Astrocyte of the spinal cord (primary cell): ENCODE data around the gene PYDC2.

Experiments
- DNase-seq: peaks from one replicate; pipeline ENCODE4 v3.0.0; 2011; ENCODE audit warnings: low read depth, low spot score
- H3K4me3 ChIP-seq: 2 replicates; pipeline ENCODE4 v1.5.1; 2011; ENCODE audit warnings: low read depth, mild to moderate bottlenecking, low read length, moderate library complexity
- CTCF ChIP-seq: IDR thresholded peaks from 2 replicates; pipeline ENCODE4 v1.5.1; 2012; ENCODE audit warnings: low read depth, mild to moderate bottlenecking, low read length, inconsistent platforms
- in situ Hi-C: cut with HindIII; loops from 2 replicates; pipeline ENCODE4 v1.10.0; 2017; ENCODE audit warnings: low sequenced_read_pairs

Gene PYDC2

DNA sequence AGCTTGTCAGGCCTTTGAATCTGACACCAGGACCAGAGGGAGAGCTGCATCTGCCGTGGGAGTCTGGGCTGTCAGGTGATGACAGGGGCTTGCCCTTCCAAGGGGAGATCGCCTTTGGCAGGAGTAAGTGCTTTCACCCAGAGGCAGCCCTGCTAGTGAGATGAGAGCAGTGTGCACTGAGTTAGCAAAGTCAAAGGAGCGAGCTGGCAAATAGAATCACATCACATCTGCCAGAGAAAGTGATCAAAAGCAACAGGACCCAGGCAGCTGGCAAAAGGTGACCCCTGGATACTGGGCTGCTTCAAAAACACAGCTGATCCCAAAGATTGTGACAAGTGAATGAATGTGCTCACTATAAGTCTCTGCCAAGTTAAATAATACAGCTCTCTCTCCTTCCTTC lies 36.1 kb upstream of the PYDC2 start:
- H3K4me3 ChIP-seq, result no peak overlapping the region
- no peak for TF ChIP-seq CTCF
- no peak for DNase-seq
- in situ Hi-C loops, result no loop called here

DNA sequence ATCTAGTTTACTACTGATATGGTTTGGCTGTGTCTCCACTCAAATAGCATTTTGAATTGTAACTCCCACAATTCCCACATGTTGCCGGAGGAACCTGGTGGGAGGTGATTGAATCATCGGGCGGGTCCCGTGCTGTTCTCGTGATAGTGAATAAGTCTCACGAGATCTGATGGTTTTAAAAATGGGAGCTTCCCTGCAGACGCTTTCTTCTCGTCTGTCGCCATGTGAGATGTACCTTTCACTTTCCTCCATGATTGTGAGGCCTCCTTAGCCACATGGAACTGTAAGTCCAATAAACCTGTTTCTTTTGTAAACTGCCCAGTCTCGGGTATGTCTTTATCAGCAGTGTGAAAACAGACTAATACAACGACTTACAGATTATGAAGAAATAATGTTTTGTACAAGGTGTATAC lies 35.6 kb upstream of the PYDC2 start:
- in situ Hi-C loops, result no loop called here
- TF ChIP-seq CTCF, result no peak
- DNase-seq, result no peak
- no peak overlapping the region for H3K4me3 ChIP-seq

DNA sequence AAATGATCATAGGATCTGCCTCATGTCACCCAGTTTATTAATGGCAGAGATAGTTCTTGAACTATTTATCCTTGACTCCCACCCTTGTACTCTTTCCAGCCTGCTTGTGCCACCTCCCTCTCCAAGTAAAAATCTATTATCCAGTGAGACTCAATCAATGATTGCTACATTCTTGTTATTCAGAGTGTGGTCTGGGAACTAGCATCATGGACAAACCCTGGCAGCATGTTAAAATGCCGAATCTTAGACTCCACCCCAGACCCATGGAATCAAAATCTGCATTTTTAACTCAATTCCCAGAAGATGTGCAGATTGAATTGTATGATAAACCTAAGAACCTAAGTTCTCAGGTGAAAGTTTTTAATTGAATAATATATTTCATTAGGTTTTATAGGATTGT lies 34.7 kb upstream of the PYDC2 start:
- in situ Hi-C loops, result no loop called here
- TF ChIP-seq CTCF, result no peak
- H3K4me3 ChIP-seq, result no peak overlapping the region
- no peak for DNase-seq

- no peak for DNase-seq
- in situ Hi-C loops, result no loop called here
- H3K4me3 ChIP-seq, result no peak overlapping the region
- no peak for TF ChIP-seq CTCF
Measured at GRCh38 chr3:191428177-191428576, 32.8 kb upstream of the PYDC2 start.

DNA sequence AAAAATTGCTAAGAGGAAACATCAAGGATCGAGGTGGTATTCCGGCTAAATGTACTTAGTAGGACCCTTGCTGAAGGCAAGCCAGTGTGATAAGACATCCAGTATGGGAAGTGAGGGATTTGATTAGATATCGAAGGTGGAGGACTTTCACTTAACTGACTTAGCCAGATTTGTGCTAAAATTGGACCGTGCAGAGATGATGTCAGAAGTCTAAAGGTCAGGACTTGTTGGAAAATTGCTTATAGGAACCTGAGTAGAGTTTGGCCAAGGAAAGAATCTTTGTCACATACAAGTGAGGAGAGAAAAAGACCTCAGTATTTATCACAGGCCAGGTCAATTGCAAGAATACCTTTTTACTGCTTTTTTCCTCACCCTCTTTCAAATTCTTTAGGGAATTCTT lies 30.9 kb upstream of the PYDC2 start:
- in situ Hi-C loops, result no loop called here
- no peak overlapping the region for H3K4me3 ChIP-seq
- no peak for TF ChIP-seq CTCF
- no peak for DNase-seq

- no peak for TF ChIP-seq CTCF
- DNase-seq, result no peak
- H3K4me3 ChIP-seq, result no peak overlapping the region
- in situ Hi-C loops, result no loop called here
Measured at GRCh38 chr3:191431160-191431822, 29.7 kb upstream of the PYDC2 start.
